Fibroblast of villous mesenchyme (primary cell): ENCODE data around the gene CAND2. TPM values are rescaled to one million over a fixed set of nuclear protein-coding genes. Genes with fewer than 3 reads are reported as not detected.
"Not testable (repeated sequence)": the region's sequence is repeated elsewhere in the genome, so short reads cannot be mapped to it uniquely, and the experiment has no call there.

ENCODE experiments used
- DNase-seq: peaks from one replicate; pipeline ENCODE4 v3.0.0-alpha.2; 2010; ENCODE audit warnings: low read depth
- H3K4me3 ChIP-seq: 2 replicates; pipeline ENCODE4 v1.5.1; 2011; ENCODE audit warnings: low read depth, mild to moderate bottlenecking, low read length
- CTCF ChIP-seq: IDR thresholded peaks from 2 replicates; pipeline ENCODE4 v1.5.1; 2012; ENCODE audit warnings: low read depth, mild to moderate bottlenecking, low read length; ENCODE audit not compliant: insufficient read depth
- small RNA-seq: library from RNA; depleted of rRNA; stranded (forward); fragments of <200 nt; gene quantifications from one replicate; pipeline ENCODE3, GENCODE V24; 2012
- total RNA-seq: library from RNA; depleted of rRNA; stranded (reverse); fragments of >200 nt; gene quantifications from 2 replicates; pipeline ENCODE4 v1.2.3, GENCODE V29; 2012

The CAND2 gene
- total RNA-seq, 1 donor = 4.7 TPM

GRCh38 chr3:12878141-12878574, 81.7 kb downstream of the CAND2 start:
- DNase-seq = no peak
- no peak for TF ChIP-seq CTCF
- H3K4me3 ChIP-seq = no peak overlapping the region

- not testable (repeated sequence) for DNase-seq, H3K4me3 ChIP-seq
Observed at GRCh38 chr3:12878758-12879157, 82.3 kb downstream of the CAND2 start.

GRCh38 chr3:12879191-12879815, 82.8 kb downstream of the CAND2 start:
- H3K4me3 ChIP-seq = no peak overlapping the region
- TF ChIP-seq CTCF = no peak
- no peak for DNase-seq

GRCh38 chr3:12881858-12882257, 85.4 kb downstream of the CAND2 start:
- DNase-seq = not testable (repeated sequence)

GRCh38 chr3:12882336-12883310, 86.1 kb downstream of the CAND2 start:
- H3K4me3 ChIP-seq = no peak overlapping the region
- TF ChIP-seq CTCF = no peak
- no peak for DNase-seq

More at GRCh38 chr3:12881858-12882257, 85.4 kb downstream of the CAND2 start:
- not testable (repeated sequence) for H3K4me3 ChIP-seq

DNA sequence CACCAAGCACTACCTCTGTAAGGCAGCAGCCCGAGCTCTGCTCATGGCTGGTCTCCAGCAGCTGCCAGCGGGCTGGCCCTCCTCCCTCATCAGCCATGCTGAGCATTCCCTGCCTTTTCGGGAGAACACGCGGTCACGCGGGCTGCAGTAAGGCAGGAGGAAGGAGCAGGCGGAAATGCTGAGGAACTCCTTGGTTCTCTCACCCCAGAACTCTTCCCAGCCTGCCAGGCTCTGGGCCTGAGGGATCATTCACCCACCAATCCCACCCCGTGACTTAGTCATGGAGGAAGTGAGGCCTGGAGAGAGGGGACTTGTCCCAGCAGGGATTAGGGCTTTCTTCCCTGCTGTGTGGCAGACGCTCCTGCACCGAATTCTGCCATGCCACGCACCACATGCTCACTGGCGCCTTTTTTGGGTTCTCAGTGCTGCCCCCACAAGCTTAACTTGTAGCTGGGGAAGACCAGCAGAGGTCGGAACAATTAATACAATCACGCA, 87.8 kb downstream of the CAND2 start:
- DNase-seq = peak; percentile 12
- no peak for TF ChIP-seq CTCF
- no peak overlapping the region for H3K4me3 ChIP-seq

Small RNA genes lying within 50 kb of the gene (small RNA-seq; reads per million reads assigned to genes)
- gene AC034198.1 = not detected

Other genes with a start within 250 kb of the CAND2 start
- gene MKRN2, start 239.6 kb upstream of the CAND2 start, total RNA-seq = 41.9 and 42.7 TPM in 2 replicates
- 86.7 and 111 TPM in 2 replicates for gene RAF1, start 132.6 kb upstream of the CAND2 start, total RNA-seq
- under 0.01 TPM in 1 of 2 replicates, not detected in the other for gene TMEM40, start 37.4 kb upstream of the CAND2 start, total RNA-seq
- 409 and 739 TPM in 2 replicates for gene RPL32, start 44.9 kb downstream of the CAND2 start, total RNA-seq